H9 (cell line): ENCODE results near the gene NCL. TPM values are rescaled to one million over a fixed set of nuclear protein-coding genes. Genes with fewer than 3 reads are reported as not detected.

Source experiments
- DNase-seq: peaks from one replicate; pipeline ENCODE4 v3.0.0-alpha.2; 2017
- H2AFZ ChIP-seq: one replicate; pipeline ENCODE4 v1.6.1; 2013; ENCODE audit warnings: mild to moderate bottlenecking, low read length, control low read depth, moderate library complexity
- H2AK5ac ChIP-seq: 2 replicates; pipeline ENCODE4 v1.6.1; 2013; ENCODE audit warnings: low read length, control low read depth, mixed read lengths; ENCODE audit not compliant: insufficient read length
- H2BK120ac ChIP-seq: one replicate; pipeline ENCODE4 v1.6.1; 2013; ENCODE audit warnings: low read depth, mild to moderate bottlenecking, low read length, control low read depth, inconsistent platforms; ENCODE audit not compliant: poor library complexity, severe bottlenecking
- H2BK12ac ChIP-seq: 2 replicates; pipeline ENCODE4 v1.6.1; 2013; ENCODE audit warnings: low read length, control low read depth, mixed read lengths, low read depth; ENCODE audit not compliant: insufficient read length
- H2BK15ac ChIP-seq: 2 replicates; pipeline ENCODE4 v1.6.1; 2013; ENCODE audit warnings: low read depth, low read length, control low read depth
- H2BK20ac ChIP-seq: one replicate; pipeline ENCODE4 v1.6.1; 2013; ENCODE audit warnings: low read depth, mild to moderate bottlenecking, low read length, control low read depth, inconsistent platforms; ENCODE audit not compliant: poor library complexity, severe bottlenecking
- H2BK5ac ChIP-seq: 2 replicates; pipeline ENCODE4 v1.6.1; 2013; ENCODE audit warnings: low read length, control low read depth, mixed read lengths; ENCODE audit not compliant: insufficient read length
- H3K14ac ChIP-seq: 2 replicates; pipeline ENCODE4 v1.6.1; 2013; ENCODE audit warnings: low read length, control low read depth; ENCODE audit not compliant: insufficient read depth
- H3K18ac ChIP-seq: 2 replicates; pipeline ENCODE4 v1.6.1; 2013; ENCODE audit warnings: low read depth, mild to moderate bottlenecking, mixed read lengths, low read length, control low read depth; ENCODE audit not compliant: insufficient read length
- H3K23ac ChIP-seq: 2 replicates; pipeline ENCODE4 v1.6.1; 2013; ENCODE audit warnings: low read length, control low read depth, mixed read lengths, low read depth; ENCODE audit not compliant: insufficient read length
- H3K23me2 ChIP-seq: 2 replicates; pipeline ENCODE4 v1.6.1; 2013; ENCODE audit warnings: low read depth, mild to moderate bottlenecking, mixed read lengths, low read length, control low read depth; ENCODE audit not compliant: insufficient read length, poor library complexity, severe bottlenecking
- H3K27ac ChIP-seq: 2 replicates; pipeline ENCODE4 v1.5.1; 2013; ENCODE audit warnings: low read length, control low read depth, mixed read lengths, low read depth; ENCODE audit not compliant: insufficient read length
- H3K27me3 ChIP-seq: 2 replicates; pipeline ENCODE4 v1.6.1; 2013; ENCODE audit warnings: low read length, control low read depth, inconsistent platforms; ENCODE audit not compliant: insufficient read depth
- H3K4ac ChIP-seq: 2 replicates; pipeline ENCODE4 v1.6.1; 2013; ENCODE audit warnings: low read depth, mild to moderate bottlenecking, control low read depth, inconsistent platforms, low read length, moderate library complexity
- H3K4me1 ChIP-seq: 2 replicates; pipeline ENCODE4 v1.6.1; 2013; ENCODE audit warnings: low read length, control low read depth, inconsistent platforms; ENCODE audit not compliant: insufficient read depth
- H3K4me2 ChIP-seq: 2 replicates; pipeline ENCODE4 v1.6.1; 2013; ENCODE audit warnings: low read length, control low read depth, mixed read lengths; ENCODE audit not compliant: insufficient read length, insufficient read depth
- H3K56ac ChIP-seq: 2 replicates; pipeline ENCODE4 v1.6.1; 2013; ENCODE audit warnings: low read depth, mild to moderate bottlenecking, mixed read lengths, low read length, control low read depth; ENCODE audit not compliant: insufficient read length
- H3K79me1 ChIP-seq: 2 replicates; pipeline ENCODE4 v1.6.1; 2013; ENCODE audit warnings: low read depth, mild to moderate bottlenecking, moderate library complexity, low read length, control low read depth, inconsistent platforms; ENCODE audit not compliant: insufficient read depth, poor library complexity, severe bottlenecking
- H3K79me2 ChIP-seq: 2 replicates; pipeline ENCODE4 v1.6.1; 2013; ENCODE audit warnings: low read length, control low read depth, inconsistent platforms; ENCODE audit not compliant: insufficient read depth
- H3K9ac ChIP-seq: 2 replicates; pipeline ENCODE4 v1.6.1; 2013; ENCODE audit warnings: low read length, control low read depth, mixed read lengths; ENCODE audit not compliant: insufficient read length; ENCODE audit errors: extremely low read depth
- H3K9me3 ChIP-seq: one replicate; pipeline ENCODE4 v1.6.1; 2013; ENCODE audit warnings: low read depth, low read length, inconsistent platforms; ENCODE audit not compliant: control insufficient read depth
- H3T11ph ChIP-seq: one replicate; pipeline ENCODE4 v1.6.1; 2013; ENCODE audit warnings: mild to moderate bottlenecking, low read length, control low read depth, inconsistent platforms
- H4K20me1 ChIP-seq: one replicate; pipeline ENCODE4 v1.6.1; 2013; ENCODE audit not compliant: control insufficient read depth, insufficient read length, insufficient read depth
- H4K5ac ChIP-seq: 2 replicates; pipeline ENCODE4 v1.6.1; 2013; ENCODE audit warnings: low read depth, mild to moderate bottlenecking, mixed read lengths, low read length, control low read depth; ENCODE audit not compliant: insufficient read length
- H4K8ac ChIP-seq: replicated peaks from 2 replicates; pipeline ENCODE4 v1.6.1; 2013; ENCODE audit warnings: low read length, control low read depth, mixed read lengths, low read depth; ENCODE audit not compliant: insufficient read length
- H4K91ac ChIP-seq: 2 replicates; pipeline ENCODE4 v1.6.1; 2013; ENCODE audit warnings: low read depth, mild to moderate bottlenecking, moderate library complexity, mixed read lengths, low read length, control low read depth; ENCODE audit not compliant: insufficient read length
- H3K27ac Mint-ChIP-seq, 3 experiments: 2 replicates in 2 of 3; 3 replicates in 1 of 3; pipeline ENCODE4 v1.8.0; 2020 to 2021; ENCODE audit warnings: mixed read lengths in 3 of 3, mild to moderate bottlenecking in 1 of 3, moderate library complexity in 1 of 3
- H3K27me3 Mint-ChIP-seq: 2 replicates; pipeline ENCODE4 v1.8.0; 2021; ENCODE audit warnings: low read depth, mild to moderate bottlenecking, moderate library complexity, mixed read lengths
- H3K36me3 Mint-ChIP-seq, 3 experiments: 2 replicates in 2 of 3; 3 replicates in 1 of 3; pipeline ENCODE4 v1.8.0; 2020 to 2021; ENCODE audit warnings: low read depth in 3 of 3, mixed read lengths in 3 of 3; ENCODE audit not compliant: insufficient read depth in 1 of 3
- H3K4me1 Mint-ChIP-seq, 2 experiments: 2 replicates each; pipeline ENCODE4 v1.8.0; 2020; ENCODE audit warnings: mixed read lengths in 2 of 2
- H3K4me3 Mint-ChIP-seq, 2 experiments: 2 replicates in 1 of 2; 3 replicates in 1 of 2; pipeline ENCODE4 v1.8.0; 2020 to 2021; ENCODE audit warnings: mild to moderate bottlenecking in 2 of 2, mixed read lengths in 2 of 2, moderate library complexity in 1 of 2
- H3K9me3 Mint-ChIP-seq, 2 experiments: 2 replicates in 1 of 2; 3 replicates in 1 of 2; pipeline ENCODE4 v1.8.0; 2020; ENCODE audit warnings: mild to moderate bottlenecking in 2 of 2, mixed read lengths in 2 of 2, moderate library complexity in 1 of 2
- WGBS: extraction: QIAGEN DNeasy Blood & Tissue Kit; methylation state at CpG from one replicate; pipeline ENCODE4 v1.1.7; 2013; ENCODE audit warnings: missing lambda C conversion rate, low lambda C conversion rate, mixed read lengths; ENCODE audit not compliant: insufficient read length; ENCODE audit errors: extremely low coverage; 5-methylcytosine and 5-hydroxymethylcytosine counted together
- total RNA-seq: library from RNA; stranded (reverse); gene quantifications from 2 replicates; pipeline ENCODE4 v1.2.1, GENCODE V29; 2021
- TF ChIP-seq, protein P1 (sequence below): fragments of 200-600 bp; sonication (generic); conservative IDR thresholded peaks from 3 replicates; pipeline ENCODE4 v1.8.0; 2021; ENCODE audit warnings: antibody characterized with exemption, mild to moderate bottlenecking

NCL gene
- total RNA-seq, 1 experiment from 2014 or later, result 1,269 TPM

DNA sequence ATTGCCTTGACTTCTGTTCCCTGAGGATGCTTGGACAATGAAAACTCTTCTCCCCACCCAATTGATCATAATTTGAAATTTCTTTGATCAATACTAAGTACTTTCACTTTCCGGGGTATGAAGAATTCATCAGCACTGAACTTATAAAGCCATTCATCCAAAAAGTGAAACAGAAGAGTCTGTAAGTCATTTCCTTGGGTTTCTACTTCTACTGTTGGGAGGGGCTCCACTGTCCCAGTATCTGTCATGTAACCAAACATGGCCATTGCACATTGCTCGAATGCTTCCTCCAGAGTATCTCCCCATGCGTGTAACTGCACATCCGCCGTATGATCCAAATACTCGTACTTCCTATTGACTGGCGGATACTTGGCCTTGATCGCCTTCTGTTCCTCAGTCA, 30.3 kb downstream of the NCL start:
- no peak overlapping the region for H3K27ac Mint-ChIP-seq
- no peak overlapping the region for H3K4ac ChIP-seq
- H3K23ac ChIP-seq, result no peak overlapping the region
- H3K36me3 Mint-ChIP-seq, result peaks cover 15 to 21% (median 18%) of the 10 kb centered on the region in 3 experiments
- H3K23me2 ChIP-seq, result no peaks in the 10 kb centered on the region
- H2BK12ac ChIP-seq, result no peak overlapping the region
- no peak overlapping the region for H3K9ac ChIP-seq
- no peaks in the 10 kb centered on the region for H3K27me3 ChIP-seq
- H3K14ac ChIP-seq, result no peak overlapping the region
- H3K4me1 ChIP-seq, result no peaks in the 10 kb centered on the region
- peaks cover 19 to 22% of the 10 kb centered on the region in 2 experiments for H3K9me3 Mint-ChIP-seq
- no peaks in the 10 kb centered on the region for H4K20me1 ChIP-seq
- H2AFZ ChIP-seq, result no peak overlapping the region
- no peak overlapping the region for H2BK15ac ChIP-seq
- H4K8ac ChIP-seq, result no peak overlapping the region
- no peaks in the 10 kb centered on the region for H3K79me1 ChIP-seq
- H3K18ac ChIP-seq, result no peak overlapping the region
- H3K9me3 ChIP-seq, result no peaks in the 10 kb centered on the region
- H3K4me1 Mint-ChIP-seq, result peaks cover 4 to 5% of the 10 kb centered on the region in 2 experiments
- no CpG with 5 or more reads among the region's 8 CpGs for WGBS
- H3K4me2 ChIP-seq, result no peak overlapping the region
- H2BK5ac ChIP-seq, result no peak overlapping the region
- H3K79me2 ChIP-seq, result no peaks in the 10 kb centered on the region
- no peak overlapping the region for H3K56ac ChIP-seq
- H2BK120ac ChIP-seq, result no peak overlapping the region
- no peak overlapping the region for H3K4me3 Mint-ChIP-seq
- no peak overlapping the region for H3T11ph ChIP-seq
- TF ChIP-seq, protein P1, sequence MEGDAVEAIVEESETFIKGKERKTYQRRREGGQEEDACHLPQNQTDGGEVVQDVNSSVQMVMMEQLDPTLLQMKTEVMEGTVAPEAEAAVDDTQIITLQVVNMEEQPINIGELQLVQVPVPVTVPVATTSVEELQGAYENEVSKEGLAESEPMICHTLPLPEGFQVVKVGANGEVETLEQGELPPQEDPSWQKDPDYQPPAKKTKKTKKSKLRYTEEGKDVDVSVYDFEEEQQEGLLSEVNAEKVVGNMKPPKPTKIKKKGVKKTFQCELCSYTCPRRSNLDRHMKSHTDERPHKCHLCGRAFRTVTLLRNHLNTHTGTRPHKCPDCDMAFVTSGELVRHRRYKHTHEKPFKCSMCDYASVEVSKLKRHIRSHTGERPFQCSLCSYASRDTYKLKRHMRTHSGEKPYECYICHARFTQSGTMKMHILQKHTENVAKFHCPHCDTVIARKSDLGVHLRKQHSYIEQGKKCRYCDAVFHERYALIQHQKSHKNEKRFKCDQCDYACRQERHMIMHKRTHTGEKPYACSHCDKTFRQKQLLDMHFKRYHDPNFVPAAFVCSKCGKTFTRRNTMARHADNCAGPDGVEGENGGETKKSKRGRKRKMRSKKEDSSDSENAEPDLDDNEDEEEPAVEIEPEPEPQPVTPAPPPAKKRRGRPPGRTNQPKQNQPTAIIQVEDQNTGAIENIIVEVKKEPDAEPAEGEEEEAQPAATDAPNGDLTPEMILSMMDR, result no peak
- DNase-seq, result no peak
- H4K91ac ChIP-seq, result no peak overlapping the region
- peaks cover 7% of the 10 kb centered on the region for H3K27me3 Mint-ChIP-seq
- no peak overlapping the region for H2AK5ac ChIP-seq
- no peak overlapping the region for H3K27ac ChIP-seq
- H4K5ac ChIP-seq, result no peak overlapping the region
- no peak overlapping the region for H2BK20ac ChIP-seq
